Right lobe of liver (tissue), 6 donors: ENCODE measurements around the gene ITPRID1. TPM values are rescaled to one million over a fixed set of nuclear protein-coding genes. Genes with fewer than 3 reads are reported as not detected.

Experiments used
- ATAC-seq, 4 donors: fragments of 200-7000 bp; cut with Tn5 transposase; one replicate each; pipeline ENCODE4 v1.9.1; 2020; ENCODE audit warnings: mild to moderate bottlenecking in 4 of 4, moderate library complexity in 4 of 4
- DNase-seq, 3 donors: peaks; one replicate each; pipeline ENCODE4 v3.0.0-alpha.2; 2020
- H3K27ac ChIP-seq, 3 donors: fragments of 200-600 bp; one replicate each; pipeline ENCODE4 v1.8.0; 2022
- H3K27me3 ChIP-seq, 2 donors: fragments of 200-600 bp; one replicate each; pipeline ENCODE4 v1.8.0; 2022
- H3K36me3 ChIP-seq, 4 donors: fragments of 200-600 bp; sonication (generic) in 1 of 4; one replicate each; pipeline versions ENCODE4 v1.5.1 to v1.8.0; 2017 to 2022; ENCODE audit warnings: control low read depth in 1 of 4
- H3K4me1 ChIP-seq, 4 donors: fragments of 200-600 bp; sonication (generic) in 1 of 4; one replicate each; pipeline versions ENCODE4 v1.5.1 to v1.8.0; 2017 to 2022; ENCODE audit warnings: control low read depth in 1 of 4
- H3K4me3 ChIP-seq, 3 donors: fragments of 200-600 bp; one replicate each; pipeline ENCODE4 v1.8.0; 2022
- H3K9me3 ChIP-seq, 4 donors: fragments of 200-600 bp; sonication (generic) in 1 of 4; one replicate each; pipeline versions ENCODE4 v1.5.1 to v1.8.0; 2017 to 2022; ENCODE audit warnings: control low read depth in 1 of 4
- CTCF ChIP-seq, 4 donors: fragments of 200-600 bp in 3 of 4; fragments of 450-650 bp in 1 of 4; IDR thresholded peaks; one replicate each; pipeline versions ENCODE4 v1.5.1 to v1.8.0; 2016 to 2022; ENCODE audit warnings: antibody characterized with exemption in 4 of 4, mild to moderate bottlenecking in 2 of 4
- POLR2A ChIP-seq: fragments of 450-650 bp; IDR thresholded peaks from one replicate; pipeline ENCODE4 v1.6.1; 2017; ENCODE audit warnings: antibody characterized with exemption, mild to moderate bottlenecking
- WGBS: methylation state at CpG from one replicate; pipeline ENCODE4 v1.1.6; 2018; ENCODE audit warnings: low coverage, low lambda C conversion rate; ENCODE audit not compliant: insufficient coverage; ENCODE audit errors: missing lambda C conversion rate; 5-methylcytosine and 5-hydroxymethylcytosine counted together
- intact Hi-C, 2 donors: fragments of 100-400 bp; cut with DNase I; formaldehyde crosslinking; loops; one replicate each; pipeline versions ENCODE4 v1.11.2 to v1.14.1; 2022
- total RNA-seq, 6 experiments: library from RNA; depleted of rRNA in 2 of 6; stranded (reverse); fragments of >200 nt in 2 of 6; fragmentation: NEBNext Ultra II Directional in 3 of 6; extraction: Animal tissue kit (Norgen Biotek cat#: 25700) in 3 of 6; gene quantifications; one replicate each; pipeline versions ENCODE4 v1.1.0 to v1.2.4, GENCODE V29; 2016 to 2023
- donor health status: DM: no; HTN: yes; CAD: no.
- donor health status: DM: no; HTN: no; CAD: no.
- donor health status: DM: no; HTN: no; CAD: no.
- donor health status: DM: no; HTN: yes; CAD: no.
- donor health status: DM: no; HTN: yes; CAD: no.

The ITPRID1 gene
- total RNA-seq, 6 experiments from 2014 or later = not detected

DNA sequence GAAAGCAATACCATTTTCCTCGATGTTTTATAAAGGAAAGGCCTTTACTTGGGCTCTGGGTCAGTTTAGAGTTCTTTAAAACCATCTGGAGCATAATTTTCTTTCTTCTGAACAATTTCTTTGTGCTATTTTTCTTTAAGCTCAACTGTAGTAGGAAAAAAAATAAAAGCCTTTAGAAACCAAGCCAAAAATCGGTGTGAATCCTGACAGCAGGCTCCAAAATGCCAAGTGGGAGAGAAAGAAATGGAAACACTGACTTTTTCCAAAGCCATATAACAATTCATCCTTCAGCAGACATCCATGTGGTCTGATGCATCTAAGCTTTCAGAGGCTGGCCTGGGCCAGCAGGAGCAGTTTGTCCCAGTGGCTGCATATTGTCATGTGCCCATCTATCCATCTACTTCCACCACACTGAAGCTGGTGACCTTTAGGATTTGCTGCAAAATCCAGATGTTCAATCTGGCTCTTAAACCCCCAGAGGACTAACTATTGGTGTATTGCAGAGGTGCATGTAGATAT, 23.0 kb upstream of the ITPRID1 start:
- 24% methylated on average over 2 of the region's 2 CpGs for WGBS
- DNase-seq = no peak
- Histone ChIP-seq H3K9me3 (no peaks in the 10 kb centered on the region), H3K27me3 (no peaks in the 10 kb centered on the region), H3K4me3 (no peak overlapping the region), H3K36me3 (no peaks in the 10 kb centered on the region), H3K4me1 (no peaks in the 10 kb centered on the region), H3K27ac (no peak overlapping the region)
- TF ChIP-seq CTCF (IDR thresholded peaks at IDR 0.05) (no peak), POLR2A (no peak)
- intact Hi-C loops = no loop called here
- no peak for ATAC-seq

DNA sequence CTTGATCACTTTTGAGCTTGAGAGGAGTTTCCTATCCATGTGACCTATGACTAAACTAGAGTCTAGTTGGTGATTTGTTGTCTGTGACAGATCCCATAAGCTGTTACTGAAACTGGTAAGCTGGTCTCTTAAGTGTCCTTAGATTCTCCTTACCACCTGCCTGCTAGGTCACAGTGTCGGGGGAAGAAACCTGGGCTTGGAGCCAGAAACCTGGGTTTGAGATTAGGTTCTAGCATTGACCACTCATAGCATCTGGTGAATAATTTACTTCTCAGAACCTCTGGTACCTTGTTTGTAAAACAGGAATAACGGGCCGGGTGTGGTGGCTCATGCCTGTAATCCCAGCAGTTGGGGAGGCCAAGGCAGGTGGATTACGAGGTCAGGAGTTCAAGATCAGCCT, 21.8 kb upstream of the ITPRID1 start:
- DNase-seq = no peak
- no peak for TF ChIP-seq CTCF (IDR thresholded peaks at IDR 0.05)
- TF ChIP-seq POLR2A = no peak
- intact Hi-C loops = no loop called here
- 68% methylated on average over 4 of the region's 4 CpGs for WGBS
- Histone ChIP-seq H3K27ac (no peak overlapping the region), H3K27me3 (no peaks in the 10 kb centered on the region), H3K36me3 (no peaks in the 10 kb centered on the region), H3K9me3 (no peaks in the 10 kb centered on the region), H3K4me3 (no peak overlapping the region), H3K4me1 (no peaks in the 10 kb centered on the region)
- ATAC-seq = no peak

GRCh38 chr7:31493714-31494181, 20.1 kb upstream of the ITPRID1 start:
- Histone ChIP-seq H3K4me1 (no peaks in the 10 kb centered on the region), H3K36me3 (no peaks in the 10 kb centered on the region), H3K4me3 (no peak overlapping the region), H3K27ac (no peak overlapping the region), H3K27me3 (no peaks in the 10 kb centered on the region), H3K9me3 (no peaks in the 10 kb centered on the region)
- no peak for ATAC-seq
- DNase-seq = no peak
- TF ChIP-seq POLR2A (no peak), CTCF (IDR thresholded peaks at IDR 0.05) (no peak)
- intact Hi-C loops = no loop called here
- 17% methylated on average over 3 of the region's 3 CpGs for WGBS

GRCh38 chr7:31494421-31494820, 19.5 kb upstream of the ITPRID1 start:
- intact Hi-C loops = no loop called here
- 40% methylated on average over 2 of the region's 5 CpGs for WGBS
- no peak overlapping the region for H3K27ac ChIP-seq

DNA sequence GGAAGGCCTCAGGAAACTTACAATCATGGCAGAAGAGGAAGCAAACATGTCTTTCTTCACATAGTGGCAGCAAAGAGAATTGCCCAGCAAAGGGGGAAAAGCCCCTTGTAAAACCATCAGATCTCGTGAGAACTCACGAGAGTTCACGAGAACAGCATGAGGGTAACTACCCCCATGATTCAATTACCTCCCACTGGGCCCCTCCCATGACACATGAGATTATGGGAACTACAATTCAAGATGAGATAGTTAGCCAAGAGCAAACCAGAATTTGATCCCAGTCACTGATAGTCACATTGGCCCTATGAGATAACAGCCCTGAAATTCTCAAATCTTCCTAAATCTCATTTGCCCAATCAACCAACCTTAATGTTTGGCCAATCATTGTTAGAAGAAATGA, 18.2 kb upstream of the ITPRID1 start:
- WGBS = 34% methylated on average over 3 of the region's 3 CpGs

More at GRCh38 chr7:31494421-31494820, 19.5 kb upstream of the ITPRID1 start:
- no peak for TF ChIP-seq POLR2A
- Histone ChIP-seq H3K4me1 (no peaks in the 10 kb centered on the region), H3K27me3 (no peaks in the 10 kb centered on the region), H3K9me3 (no peaks in the 10 kb centered on the region), H3K36me3 (no peaks in the 10 kb centered on the region), H3K4me3 (no peak overlapping the region)
- ATAC-seq = no peak
- DNase-seq = no peak

More for the DNA sequence above, 18.2 kb upstream of the ITPRID1 start:
- H3K4me3 ChIP-seq = no peak overlapping the region
- H3K4me1 ChIP-seq = no peaks in the 10 kb centered on the region
- no peaks in the 10 kb centered on the region for H3K27me3 ChIP-seq
- H3K27ac ChIP-seq = no peak overlapping the region
- DNase-seq (no peak), ATAC-seq (no peak)
- no peaks in the 10 kb centered on the region for H3K36me3 ChIP-seq
- no peak for TF ChIP-seq POLR2A
- TF ChIP-seq CTCF (IDR thresholded peaks at IDR 0.05) = no peak
- H3K9me3 ChIP-seq = no peaks in the 10 kb centered on the region
- intact Hi-C loops = no loop called here
